Measurements from ENCODE around the gene ZNF236. TPM values are rescaled to one million over a fixed set of nuclear protein-coding genes. Genes with fewer than 3 reads are reported as not detected.

The ZNF236 gene
- total RNA-seq, 1 experiment from 2014 or later, result 24.8 TPM

- BruUV-seq (replicated peaks), result no TSS peak
Observed at GRCh38 chr18:76980663-76981395, 158.5 kb downstream of the ZNF236 start.

GRCh38 chr18:76981396-76981968 is 159.1 kb downstream of the ZNF236 start:
- H3K27me3 ChIP-seq (replicated peaks; ENCODE audit: insufficient read depth, low read depth, low read length, poor library complexity), result no peaks in the 10 kb centered on the region
- CTCF ChIA-PET, result no interaction called here
- intact Hi-C loops (cut with micrococcal nuclease; ENCODE audit: unreplicated experiment), result loop anchor here (10.0 kb wide), 1 partner anchor 587 kb away; no protein-coding TSS in a partner anchor
- TF ChIP-seq EZH2 (IDR thresholded peaks at IDR 0.05; ENCODE audit: borderline replicate concordance, low read depth, low read length, poor library complexity, severe bottlenecking), result no peak
- TF ChIP-seq CTCF (conservative IDR thresholded peaks at IDR 0.05; ENCODE audit: low read depth, low read length), result no peak
- H3K27ac ChIP-seq (ENCODE audit: low read depth, low read length, poor library complexity, severe bottlenecking), result no peak overlapping the region
- POLR2A ChIA-PET (ENCODE audit: low non-redundant PET), result no interaction called here
- BruUV-seq (replicated peaks), result no TSS peak
- H3K4me3 ChIP-seq (ENCODE audit: low read depth, low read length, poor library complexity, severe bottlenecking), result no peak overlapping the region
- H3K9me3 ChIP-seq (ENCODE audit: low read depth, low read length, poor library complexity, severe bottlenecking), result no peaks in the 10 kb centered on the region
- no peaks in the 10 kb centered on the region for H3K4me1 ChIP-seq (ENCODE audit: insufficient read depth, low read length, poor library complexity, severe bottlenecking)
- no peak for DNase-seq (ENCODE audit: low spot score)
- no peaks in the 10 kb centered on the region for H3K36me3 ChIP-seq (ENCODE audit: insufficient read depth, low read length, poor library complexity, severe bottlenecking)

More at GRCh38 chr18:76980663-76981395, 158.5 kb downstream of the ZNF236 start:
- H3K9me3 ChIP-seq (ENCODE audit: low read depth, low read length, poor library complexity, severe bottlenecking), result no peaks in the 10 kb centered on the region
- H3K4me3 ChIP-seq (ENCODE audit: low read depth, low read length, poor library complexity, severe bottlenecking), result no peak overlapping the region
- no peak for DNase-seq (ENCODE audit: low spot score)
- TF ChIP-seq CTCF (conservative IDR thresholded peaks at IDR 0.05; ENCODE audit: low read depth, low read length) (no peak), EZH2 (IDR thresholded peaks at IDR 0.05; ENCODE audit: borderline replicate concordance, low read depth, low read length, poor library complexity, severe bottlenecking) (no peak)
- ChIA-PET POLR2A (ENCODE audit: low non-redundant PET) (no interaction called here), CTCF (no interaction called here)
- no peaks in the 10 kb centered on the region for H3K36me3 ChIP-seq (ENCODE audit: insufficient read depth, low read length, poor library complexity, severe bottlenecking)
- no peaks in the 10 kb centered on the region for H3K27me3 ChIP-seq (replicated peaks; ENCODE audit: insufficient read depth, low read depth, low read length, poor library complexity)
- no peaks in the 10 kb centered on the region for H3K4me1 ChIP-seq (ENCODE audit: insufficient read depth, low read length, poor library complexity, severe bottlenecking)
- intact Hi-C loops (cut with micrococcal nuclease; ENCODE audit: unreplicated experiment), result loop anchor here (10.0 kb wide), 1 partner anchor 586 kb away; no protein-coding TSS in a partner anchor
- no peak overlapping the region for H3K27ac ChIP-seq (ENCODE audit: low read depth, low read length, poor library complexity, severe bottlenecking)

GRCh38 chr18:76982038-76982437 is 159.7 kb downstream of the ZNF236 start:
- Histone ChIP-seq H3K4me1 (ENCODE audit: insufficient read depth, low read length, poor library complexity, severe bottlenecking) (no peaks in the 10 kb centered on the region), H3K36me3 (ENCODE audit: insufficient read depth, low read length, poor library complexity, severe bottlenecking) (no peaks in the 10 kb centered on the region), H3K4me3 (ENCODE audit: low read depth, low read length, poor library complexity, severe bottlenecking) (no peak overlapping the region), H3K27me3 (replicated peaks; ENCODE audit: insufficient read depth, low read depth, low read length, poor library complexity) (no peaks in the 10 kb centered on the region), H3K9me3 (ENCODE audit: low read depth, low read length, poor library complexity, severe bottlenecking) (no peaks in the 10 kb centered on the region), H3K27ac (ENCODE audit: low read depth, low read length, poor library complexity, severe bottlenecking) (no peak overlapping the region)
- intact Hi-C loops (cut with micrococcal nuclease; ENCODE audit: unreplicated experiment), result loop anchor here (10.0 kb wide), 1 partner anchor 587 kb away; no protein-coding TSS in a partner anchor
- DNase-seq (ENCODE audit: low spot score), result no peak
- POLR2A ChIA-PET (ENCODE audit: low non-redundant PET), result no interaction called here
- no peak for TF ChIP-seq EZH2 (IDR thresholded peaks at IDR 0.05; ENCODE audit: borderline replicate concordance, low read depth, low read length, poor library complexity, severe bottlenecking)
- TF ChIP-seq CTCF (conservative IDR thresholded peaks at IDR 0.05; ENCODE audit: low read depth, low read length), result no peak
- BruUV-seq (replicated peaks), result no TSS peak
- CTCF ChIA-PET, result interaction anchor here (1.0 kb wide), 2 partner anchors 179 to 230 kb away, joined by 4 to 5 read pairs; no protein-coding TSS in a partner anchor

Measured in A673 (cell line).